HEK293 (cell line): ENCODE data around the gene TCHHL1.

Source experiments
- CTCF ChIP-seq: fragments of 450-650 bp; formaldehyde crosslinking; IDR thresholded peaks from 2 replicates; pipeline ENCODE4 v1.5.1; 2016; ENCODE audit warnings: missing biosample characterization, missing genetic modification characterization
- PRDM4 ChIP-seq: fragments of 450-650 bp; formaldehyde crosslinking; IDR thresholded peaks from 2 replicates; pipeline ENCODE4 v1.5.1; 2017; ENCODE audit warnings: missing biosample characterization, missing genetic modification characterization
- ZIC2 ChIP-seq: fragments of 450-650 bp; formaldehyde crosslinking; IDR thresholded peaks from 2 replicates; pipeline ENCODE4 v1.5.1; 2016; ENCODE audit warnings: missing biosample characterization, missing genetic modification characterization
- ZNF202 ChIP-seq: fragments of 450-650 bp; formaldehyde crosslinking; IDR thresholded peaks from 2 replicates; pipeline ENCODE4 v1.5.1; 2016; ENCODE audit warnings: missing biosample characterization, missing genetic modification characterization, borderline replicate concordance
- ZNF221 ChIP-seq: fragments of 450-650 bp; formaldehyde crosslinking; IDR thresholded peaks from 2 replicates; pipeline ENCODE4 v1.5.1; 2017; ENCODE audit warnings: missing biosample characterization, missing genetic modification characterization, borderline replicate concordance
- ZNF394 ChIP-seq: fragments of 450-650 bp; formaldehyde crosslinking; IDR thresholded peaks from 2 replicates; pipeline ENCODE4 v1.5.1; 2016; ENCODE audit warnings: missing biosample characterization, missing genetic modification characterization, mild to moderate bottlenecking, moderate library complexity, borderline replicate concordance
- ZNF398 ChIP-seq: fragments of 450-650 bp; formaldehyde crosslinking; IDR thresholded peaks from 2 replicates; pipeline ENCODE4 v1.5.1; 2017; ENCODE audit warnings: missing biosample characterization, missing genetic modification characterization
- ZNF670 ChIP-seq: fragments of 450-650 bp; formaldehyde crosslinking; IDR thresholded peaks from 2 replicates; pipeline ENCODE4 v1.5.1; 2016; ENCODE audit warnings: missing biosample characterization, missing genetic modification characterization, low read depth
- ZNF747 ChIP-seq: fragments of 450-650 bp; formaldehyde crosslinking; IDR thresholded peaks from 2 replicates; pipeline ENCODE4 v1.5.1; 2016; ENCODE audit warnings: missing biosample characterization, missing genetic modification characterization
- ZSCAN5A ChIP-seq: fragments of 450-650 bp; formaldehyde crosslinking; IDR thresholded peaks from 2 replicates; pipeline ENCODE4 v1.5.1; 2016; ENCODE audit warnings: missing biosample characterization, missing genetic modification characterization

- TF ChIP-seq ZNF221 (tag by site-specific recombination): no peak
- no peak for TF ChIP-seq ZNF747 (tag by site-specific recombination)
- no peak for TF ChIP-seq ZNF670 (tag by site-specific recombination)
- no peak for TF ChIP-seq PRDM4 (tag by site-specific recombination)
- no peak for TF ChIP-seq ZNF394
- no peak for TF ChIP-seq ZSCAN5A (tag by site-specific recombination)
- TF ChIP-seq CTCF (tag by site-specific recombination): no peak
- no peak for TF ChIP-seq ZNF398 (tag by site-specific recombination)
- TF ChIP-seq ZIC2 (tag by site-specific recombination): no peak
- no peak for TF ChIP-seq ZNF202 (tag by site-specific recombination)
Measured at GRCh38 chr1:152115344-152115743, 26.5 kb upstream of the TCHHL1 start, which contains the start of gene TCHH.
